GM23248 (cell line): Measurements from ENCODE around the gene PEX26. TPM values are rescaled to one million over a fixed set of nuclear protein-coding genes. Genes with fewer than 3 reads are reported as not detected.
A peak's percentile ranks its signal among the peaks of the same experiment; 100 is the strongest.

Experiments
- DNase-seq: peaks from one replicate; pipeline ENCODE4 v3.0.0-alpha.2; 2015
- H2AFZ ChIP-seq: fragments of 200-600 bp; sonication (generic); 2 replicates; pipeline ENCODE4 v1.6.1; 2016; ENCODE audit warnings: antibody characterized with exemption
- H3F3A ChIP-seq: fragments of 200-600 bp; sonication (generic); 2 replicates; pipeline ENCODE4 v1.6.1; 2016; ENCODE audit warnings: mild to moderate bottlenecking, antibody characterized with exemption, mixed run types; ENCODE audit not compliant: insufficient read depth
- H3K27ac ChIP-seq: fragments of 200-600 bp; sonication (generic); 2 replicates; pipeline ENCODE4 v1.5.1; 2016; ENCODE audit warnings: mild to moderate bottlenecking
- H3K27me3 ChIP-seq: fragments of 200-600 bp; sonication (generic); replicated peaks from 2 replicates; pipeline ENCODE4 v1.6.1; 2016; ENCODE audit warnings: mild to moderate bottlenecking; ENCODE audit not compliant: insufficient read depth
- H3K36me3 ChIP-seq: fragments of 200-600 bp; sonication (generic); 2 replicates; pipeline ENCODE4 v1.6.1; 2016; ENCODE audit warnings: low read depth, mild to moderate bottlenecking
- H3K4me1 ChIP-seq: fragments of 200-600 bp; sonication (generic); 2 replicates; pipeline ENCODE4 v1.6.1; 2016; ENCODE audit warnings: mild to moderate bottlenecking; ENCODE audit not compliant: insufficient read depth
- H3K4me2 ChIP-seq: fragments of 200-600 bp; sonication (generic); one replicate; pipeline ENCODE4 v1.6.1; 2016; ENCODE audit warnings: mild to moderate bottlenecking; ENCODE audit not compliant: unreplicated experiment
- H3K4me3 ChIP-seq: fragments of 200-600 bp; sonication (generic); 2 replicates; pipeline ENCODE4 v1.5.1; 2016; ENCODE audit warnings: mild to moderate bottlenecking
- H3K79me2 ChIP-seq: fragments of 200-600 bp; sonication (generic); 2 replicates; pipeline ENCODE4 v1.6.1; 2016; ENCODE audit warnings: mild to moderate bottlenecking; ENCODE audit not compliant: insufficient read depth
- H3K9ac ChIP-seq: fragments of 200-600 bp; sonication (generic); 2 replicates; pipeline ENCODE4 v1.6.1; 2016; ENCODE audit warnings: mild to moderate bottlenecking
- H3K9me2 ChIP-seq: fragments of 200-600 bp; sonication (generic); 2 replicates; pipeline ENCODE4 v1.6.1; 2016; ENCODE audit warnings: mixed run types, mild to moderate bottlenecking, moderate library complexity; ENCODE audit not compliant: insufficient read depth
- H3K9me3 ChIP-seq: fragments of 200-600 bp; sonication (generic); one replicate; pipeline ENCODE4 v1.6.1; 2017; ENCODE audit warnings: low read depth
- H4K20me1 ChIP-seq: fragments of 200-600 bp; sonication (generic); 2 replicates; pipeline ENCODE4 v1.6.0; 2016; ENCODE audit not compliant: insufficient read depth
- EZH2 ChIP-seq: fragments of 200-600 bp; sonication (generic); IDR thresholded peaks from 2 replicates; pipeline ENCODE4 v1.6.1; 2018; ENCODE audit warnings: antibody characterized with exemption, mild to moderate bottlenecking; ENCODE audit not compliant: insufficient read depth, poor library complexity, severe bottlenecking
- EZH2phosphoT487 ChIP-seq: fragments of 200-600 bp; sonication (generic); IDR thresholded peaks from 2 replicates; pipeline ENCODE4 v1.6.1; 2018; ENCODE audit warnings: antibody characterized with exemption, moderate library complexity, mild to moderate bottlenecking, low read depth; ENCODE audit not compliant: insufficient read depth
- WGBS, 2 experiments: methylation state at CpG; one replicate each; pipeline ENCODE4 v1.1.6; 2015 to 2017; ENCODE audit warnings: low lambda C conversion rate in 2 of 2, low coverage in 1 of 2; ENCODE audit errors: missing lambda C conversion rate in 2 of 2; 5-methylcytosine and 5-hydroxymethylcytosine counted together
- in situ Hi-C: fragments of 300-500 bp; cut with MboI; formaldehyde crosslinking; loops from 2 replicates; pipeline ENCODE4 v1.15.0; 2020
- polyA plus RNA-seq: library from polyadenylated mRNA; unstranded; fragments of >200 nt; fragmentation: Nextera tagmentation; extraction: Ambion mirVana; gene quantifications from 2 replicates; pipeline ENCODE4 v1.2.1, GENCODE V29; 2016
- total RNA-seq: library from RNA; depleted of rRNA; stranded (reverse); fragments of >200 nt; shearing (Covaris generic); gene quantifications from 2 replicates; pipeline ENCODE4 v1.2.3, GENCODE V29; 2014

Gene PEX26
- total and polyA plus RNA-seq, 2 experiments from 2014 or later, result 4.7 to 32.2 TPM

DNA sequence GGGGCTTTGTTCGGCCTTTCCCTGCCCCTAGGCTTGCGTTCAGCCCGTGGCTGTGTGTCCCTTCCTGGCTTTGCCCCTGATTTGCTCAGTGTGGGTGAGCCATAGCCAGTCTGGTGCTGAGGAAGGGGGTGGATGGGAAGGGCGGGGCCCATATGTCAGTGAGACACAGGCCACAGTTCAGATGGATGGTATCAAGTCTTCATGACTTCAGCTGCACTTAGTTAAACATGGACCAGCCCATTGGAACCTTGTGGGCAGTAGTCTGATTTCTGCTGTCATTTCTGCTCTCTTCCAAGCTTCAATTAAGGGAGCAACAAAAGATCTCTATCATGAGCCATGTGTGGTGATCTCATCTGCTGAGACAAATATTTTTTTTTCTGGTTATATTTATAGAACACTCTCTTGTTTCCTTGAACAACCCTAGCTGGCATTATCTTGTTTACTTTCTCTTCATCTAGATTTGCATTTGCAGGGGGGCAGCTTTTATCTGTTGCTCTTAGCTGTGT is 21.6 kb upstream of the PEX26 start:
- in situ Hi-C loops, result no loop called here
- peaks cover 37% of the 10 kb centered on the region for H3K4me1 ChIP-seq
- peaks cover 30% of the 10 kb centered on the region for H3F3A ChIP-seq
- TF ChIP-seq EZH2 (no peak), EZH2phosphoT487 (no peak)
- peak overlapping the region; percentile 88 for H3K27ac ChIP-seq
- no peaks in the 10 kb centered on the region for H3K36me3 ChIP-seq
- H2AFZ ChIP-seq, result peak overlapping the region; percentile 73
- no peaks in the 10 kb centered on the region for H3K9me3 ChIP-seq
- peak; percentile 91 for DNase-seq
- H3K9ac ChIP-seq, result peak overlapping the region; percentile 59
- no peaks in the 10 kb centered on the region for H4K20me1 ChIP-seq
- H3K4me2 ChIP-seq, result peak overlapping the region; percentile 55
- H3K27me3 ChIP-seq, result no peaks in the 10 kb centered on the region
- no peaks in the 10 kb centered on the region for H3K79me2 ChIP-seq
- peak overlapping the region; percentile 27; the same call in 1 of the 2 replicates for H3K4me3 ChIP-seq
- no peaks in the 10 kb centered on the region for H3K9me2 ChIP-seq
- 2% methylated on average over 4 of the region's 4 CpGs for WGBS, 2 experiments

DNA sequence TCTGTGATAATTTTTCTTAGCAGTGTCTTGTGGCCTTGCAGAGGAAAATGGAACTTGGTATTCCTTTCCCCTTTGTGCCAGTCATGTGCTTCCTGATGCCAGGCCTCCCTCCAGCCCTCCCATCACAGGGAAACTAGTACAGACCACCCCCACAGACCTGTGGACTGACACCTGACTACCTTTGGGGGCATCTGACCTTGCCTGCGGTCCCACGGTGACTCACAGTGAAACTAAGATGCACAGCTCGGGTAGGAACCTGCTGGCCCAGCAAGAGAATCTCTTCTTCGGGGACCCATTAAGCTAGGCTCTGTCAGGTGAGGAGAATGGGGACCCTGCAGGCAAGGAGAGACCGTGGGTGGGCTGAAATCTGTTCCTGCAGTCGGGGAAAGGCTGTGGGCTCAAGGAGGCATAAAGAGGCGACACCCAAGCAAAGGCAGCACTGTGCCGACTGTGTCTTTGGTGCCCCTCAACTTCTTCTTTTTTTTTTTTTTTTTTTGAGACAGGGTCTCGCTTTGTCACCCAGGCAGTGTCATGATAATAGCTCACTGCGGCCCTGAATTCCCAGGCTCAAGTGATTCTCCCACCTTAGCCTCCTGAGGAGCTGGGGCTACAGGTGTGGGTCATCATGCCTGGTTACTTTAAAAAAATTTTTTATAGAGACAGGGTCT is 20.8 kb upstream of the PEX26 start:
- H2AFZ ChIP-seq, result peak overlapping the region; percentile 73
- H3K79me2 ChIP-seq, result no peaks in the 10 kb centered on the region
- H3K36me3 ChIP-seq, result no peaks in the 10 kb centered on the region
- peak; percentile 23 for DNase-seq
- no peak for TF ChIP-seq EZH2phosphoT487
- TF ChIP-seq EZH2, result no peak
- peak overlapping the region; percentile 88 for H3K27ac ChIP-seq
- in situ Hi-C loops, result no loop called here
- WGBS, 2 experiments, result 66 to 67% methylated on average over 10 of the region's 10 CpGs
- no peaks in the 10 kb centered on the region for H3K9me2 ChIP-seq
- no peaks in the 10 kb centered on the region for H3K9me3 ChIP-seq
- H3F3A ChIP-seq, result peaks cover 35% of the 10 kb centered on the region
- H3K4me2 ChIP-seq, result peak overlapping the region; percentile 55
- H4K20me1 ChIP-seq, result no peaks in the 10 kb centered on the region
- no peaks in the 10 kb centered on the region for H3K27me3 ChIP-seq
- peaks cover 44% of the 10 kb centered on the region for H3K4me1 ChIP-seq
- H3K4me3 ChIP-seq, result peak overlapping the region; percentile 27; the same call in 1 of the 2 replicates
- peak overlapping the region; percentile 59 for H3K9ac ChIP-seq

DNA sequence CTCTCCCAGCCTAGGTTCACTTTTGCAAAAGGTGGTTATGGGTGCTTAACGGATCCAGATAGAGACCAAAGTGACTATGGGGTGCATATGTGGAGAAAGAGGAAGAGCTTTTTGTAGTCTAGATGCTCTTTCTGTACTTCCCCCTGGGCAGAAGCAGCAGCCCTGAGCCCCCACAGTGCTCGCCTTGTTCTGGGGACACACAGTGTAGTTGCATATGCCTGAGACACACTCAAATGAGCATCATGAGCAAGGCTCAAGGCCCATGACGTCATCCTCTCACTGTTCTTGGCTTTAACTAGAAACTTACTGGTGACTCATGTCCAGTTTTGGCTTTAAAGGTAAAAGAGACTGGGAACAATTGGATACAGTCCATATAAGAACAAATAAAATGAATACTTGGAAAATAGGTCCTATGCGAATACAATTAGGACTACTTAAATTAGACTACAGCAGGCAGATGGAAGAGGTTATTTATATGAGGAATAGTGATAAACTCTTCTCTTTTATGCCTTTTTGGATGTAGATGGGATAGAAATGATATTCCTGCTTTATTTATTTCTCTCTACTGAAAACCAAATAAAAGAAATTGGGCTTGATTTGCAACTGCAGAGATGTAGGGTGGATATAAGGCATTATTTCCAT is 20.1 kb upstream of the PEX26 start:
- peak overlapping the region; percentile 88 for H3K27ac ChIP-seq
- H3F3A ChIP-seq, result peaks cover 35% of the 10 kb centered on the region
- WGBS, 2 experiments, result 19 to 21% methylated on average over 4 of the region's 4 CpGs
- in situ Hi-C loops, result no loop called here
- no peaks in the 10 kb centered on the region for H3K9me2 ChIP-seq
- DNase-seq, result peak; percentile 100
- no peaks in the 10 kb centered on the region for H3K27me3 ChIP-seq
- no peak overlapping the region for H3K4me3 ChIP-seq
- H3K36me3 ChIP-seq, result no peaks in the 10 kb centered on the region
- no peaks in the 10 kb centered on the region for H3K9me3 ChIP-seq
- H3K4me2 ChIP-seq, result peak overlapping the region; percentile 38
- no peaks in the 10 kb centered on the region for H3K79me2 ChIP-seq
- no peak overlapping the region for H2AFZ ChIP-seq
- TF ChIP-seq EZH2 (no peak), EZH2phosphoT487 (no peak)
- no peaks in the 10 kb centered on the region for H4K20me1 ChIP-seq
- H3K4me1 ChIP-seq, result peaks cover 48% of the 10 kb centered on the region
- 0 out of 2 replicates have a peak overlapping the region, but pooled peaks have one; percentile 5 for H3K9ac ChIP-seq

DNA sequence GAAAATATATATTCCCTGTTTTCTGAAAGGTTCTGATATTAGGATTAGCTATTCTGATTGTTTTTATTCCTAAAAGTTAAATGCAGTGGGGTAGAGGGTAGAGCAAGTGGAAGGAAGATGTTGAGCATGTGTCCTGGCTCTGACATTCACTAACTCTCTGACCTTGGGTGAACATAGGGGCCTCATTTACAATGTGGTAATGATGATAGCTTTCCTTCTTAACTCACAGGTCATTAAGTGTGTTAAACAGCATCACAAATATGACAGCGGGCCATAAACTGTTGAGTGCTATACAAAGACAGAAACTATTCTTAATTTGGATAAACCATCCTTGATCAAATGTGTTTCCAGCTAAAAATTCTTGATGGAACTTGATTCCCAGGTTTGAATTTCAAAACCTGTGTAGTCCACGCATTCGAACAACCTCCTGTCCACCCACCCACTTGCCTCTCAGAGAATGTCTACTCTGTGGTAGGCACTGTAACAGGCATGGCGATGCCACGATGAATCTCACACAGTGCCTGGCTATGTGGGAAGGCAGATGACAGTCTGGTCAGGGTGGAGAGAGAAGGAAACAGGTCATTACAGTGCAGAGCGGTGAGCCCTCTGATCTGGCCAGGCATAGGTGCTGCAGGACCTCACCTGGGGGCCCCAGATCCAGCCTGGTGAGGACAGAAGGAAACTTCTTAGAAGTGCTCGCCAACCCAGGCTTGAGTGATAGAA is 19.3 kb upstream of the PEX26 start:
- no peaks in the 10 kb centered on the region for H4K20me1 ChIP-seq
- in situ Hi-C loops, result no loop called here
- H3K36me3 ChIP-seq, result no peaks in the 10 kb centered on the region
- H3K4me1 ChIP-seq, result peaks cover 48% of the 10 kb centered on the region
- H3K27ac ChIP-seq, result no peak overlapping the region
- WGBS, 2 experiments, result 94 to 97% methylated on average over 7 of the region's 7 CpGs
- H3K9ac ChIP-seq, result no peak overlapping the region
- DNase-seq, result no peak
- H3K79me2 ChIP-seq, result no peaks in the 10 kb centered on the region
- H3K4me2 ChIP-seq, result no peak overlapping the region
- no peak overlapping the region for H2AFZ ChIP-seq
- H3K9me3 ChIP-seq, result no peaks in the 10 kb centered on the region
- peaks cover 35% of the 10 kb centered on the region for H3F3A ChIP-seq
- H3K9me2 ChIP-seq, result no peaks in the 10 kb centered on the region
- H3K27me3 ChIP-seq, result no peaks in the 10 kb centered on the region
- H3K4me3 ChIP-seq, result no peak overlapping the region
- TF ChIP-seq EZH2 (no peak), EZH2phosphoT487 (no peak)
